A549 (cell line): ENCODE data around the gene PDE8B. TPM values are rescaled to one million over a fixed set of nuclear protein-coding genes. Genes with fewer than 3 reads are reported as not detected.

Source experiments
- ATAC-seq, 2 experiments: fragments of 200-7000 bp in 1 of 2; fragments of >200 bp in 1 of 2; cut with Nextera tagmentation in 1 of 2; cut with Tn5 transposase in 1 of 2; 3 replicates each; pipeline versions ENCODE4 v1.8.0 to v1.9.1; 2018 to 2020; ENCODE audit warnings: mild to moderate bottlenecking in 1 of 2, moderate library complexity in 1 of 2
- CTCF ChIA-PET: fragments of 300-600 bp; sonication (Branson Sonifier 250); formaldehyde crosslinking; extraction: SDS; loops from one replicate; lab custom pipeline; 2021; ENCODE audit warnings: antibody characterized with exemption, inconsistent platforms; lab: Yijun Ruan, JAX
- POLR2A ChIA-PET: fragments of 350-600 bp; formaldehyde crosslinking; extraction: SDS; loops from one replicate; lab custom pipeline; 2021; ENCODE audit warnings: antibody characterized with exemption, inconsistent platforms; lab: Yijun Ruan, JAX
- DNase-seq, 2 experiments: peaks; one replicate each; pipeline versions ENCODE4 v3.0.0 to v3.0.0-alpha.2; 2011 to 2016; ENCODE audit warnings: low read depth in 1 of 2, low spot score in 1 of 2
- FAIRE-seq: peaks from 2 replicates; lab custom pipeline; 2011; peaks lifted over from hg19 to GRCh38; lab: Jason Lieb, UNC
- H3K27ac ChIP-seq, 2 experiments: fragments of >200 bp; sonication (Bioruptor Twin); formaldehyde crosslinking; 3 replicates each; pipeline ENCODE4 v1.5.1; 2016 to 2017
- H3K4me1 ChIP-seq: fragments of >200 bp; sonication (Bioruptor Twin); formaldehyde crosslinking; 3 replicates; pipeline ENCODE4 v1.6.1; 2016
- H3K4me2 ChIP-seq: fragments of >200 bp; sonication (Bioruptor Twin); formaldehyde crosslinking; 3 replicates; pipeline ENCODE4 v1.6.1; 2016
- H3K4me3 ChIP-seq: fragments of >200 bp; sonication (Bioruptor Twin); formaldehyde crosslinking; 3 replicates; pipeline ENCODE4 v1.5.1; 2016
- H3K9me3 ChIP-seq: fragments of >200 bp; sonication (Bioruptor Twin); formaldehyde crosslinking; 3 replicates; pipeline ENCODE4 v1.6.1; 2016
- ATOH8 ChIP-seq: fragments of 250-450 bp; sonication (Bioruptor Pico); IDR thresholded peaks from 2 replicates; pipeline ENCODE4 v1.5.0; 2020; ENCODE audit warnings: low read depth, mild to moderate bottlenecking, moderate library complexity
- BHLHE40 ChIP-seq: IDR thresholded peaks from 2 replicates; pipeline ENCODE4 v1.6.1; 2012; ENCODE audit warnings: low read depth, low read length, inconsistent platforms
- CEBPB ChIP-seq, 2 experiments: fragments of >200 bp in 1 of 2; sonication (Bioruptor Twin) in 1 of 2; formaldehyde crosslinking in 1 of 2; IDR thresholded peaks; 2 replicates each; pipeline ENCODE4 v1.6.1; 2012 to 2016
- CHD4 ChIP-seq: fragments of 200-600 bp; sonication (generic); IDR thresholded peaks from 2 replicates; pipeline ENCODE4 v1.6.1; 2016; ENCODE audit warnings: antibody characterized with exemption, mild to moderate bottlenecking, borderline replicate concordance
- EHF ChIP-seq: fragments of 250-450 bp; sonication (Bioruptor Pico); IDR thresholded peaks from 2 replicates; pipeline ENCODE4 v1.5.0; 2020; ENCODE audit warnings: mild to moderate bottlenecking
- EHMT2 ChIP-seq: fragments of 200-600 bp; sonication (generic); IDR thresholded peaks from 2 replicates; pipeline ENCODE4 v1.6.1; 2016; ENCODE audit warnings: antibody characterized with exemption, low read depth, mild to moderate bottlenecking, moderate library complexity
- ESRRA ChIP-seq: fragments of 150-350 bp; IDR thresholded peaks from 2 replicates; pipeline ENCODE4 v1.6.1; 2014; ENCODE audit warnings: mild to moderate bottlenecking, low read length, borderline replicate concordance
- GATA3 ChIP-seq: IDR thresholded peaks from 2 replicates; pipeline ENCODE4 v1.6.1; 2012; ENCODE audit warnings: borderline replicate concordance
- HDAC2 ChIP-seq: fragments of 200-600 bp; sonication (generic); IDR thresholded peaks from 2 replicates; pipeline ENCODE4 v1.6.1; 2016
- HES2 ChIP-seq: fragments of >200 bp; sonication (Bioruptor Twin); formaldehyde crosslinking; IDR thresholded peaks from 2 replicates; pipeline ENCODE4 v1.6.1; 2016
- HMGXB4 ChIP-seq: fragments of 250-450 bp; sonication (Bioruptor Pico); IDR thresholded peaks from 2 replicates; pipeline ENCODE4 v1.5.0; 2021; ENCODE audit warnings: mild to moderate bottlenecking, moderate library complexity, borderline replicate concordance
- HOXA7 ChIP-seq: fragments of 250-450 bp; sonication (Bioruptor Pico); IDR thresholded peaks from 2 replicates; pipeline ENCODE4 v1.5.0; 2020; ENCODE audit warnings: mild to moderate bottlenecking, moderate library complexity
- HOXB13 ChIP-seq: fragments of 250-450 bp; sonication (Bioruptor Pico); IDR thresholded peaks from 2 replicates; pipeline ENCODE4 v1.5.0; 2020; ENCODE audit warnings: low read depth, mild to moderate bottlenecking, moderate library complexity
- HOXB5 ChIP-seq: fragments of 250-450 bp; sonication (Bioruptor Pico); IDR thresholded peaks from 2 replicates; pipeline ENCODE4 v1.5.0; 2020; ENCODE audit warnings: mild to moderate bottlenecking, moderate library complexity
- JUN ChIP-seq, 2 experiments: fragments of >200 bp; sonication (Bioruptor Twin); formaldehyde crosslinking; IDR thresholded peaks; 2 replicates in 1 of 2; 3 replicates in 1 of 2; pipeline ENCODE4 v1.6.1; 2016 to 2017
- JUNB ChIP-seq: fragments of >200 bp; sonication (Bioruptor Twin); formaldehyde crosslinking; IDR thresholded peaks from 2 replicates; pipeline ENCODE4 v1.6.1; 2016
- KDM1A ChIP-seq: fragments of 200-600 bp; sonication (generic); IDR thresholded peaks from 2 replicates; pipeline ENCODE4 v1.6.1; 2016; ENCODE audit warnings: low read depth, mild to moderate bottlenecking
- KDM5A ChIP-seq: fragments of 200-600 bp; sonication (generic); IDR thresholded peaks from 2 replicates; pipeline ENCODE4 v1.6.1; 2016; ENCODE audit warnings: antibody characterized with exemption, mild to moderate bottlenecking
- MAFK ChIP-seq: fragments of 450-650 bp; IDR thresholded peaks from 2 replicates; pipeline ENCODE4 v1.6.1; 2014; ENCODE audit not compliant: partially characterized antibody
- MAZ ChIP-seq: fragments of 150-350 bp; IDR thresholded peaks from 2 replicates; pipeline ENCODE4 v1.6.1; 2014; ENCODE audit warnings: antibody characterized with exemption, low read depth, low read length, borderline replicate concordance
- MYC ChIP-seq: IDR thresholded peaks from 2 replicates; pipeline ENCODE4 v1.6.1; 2012; ENCODE audit warnings: mild to moderate bottlenecking, inconsistent platforms, low read length, improper control_type of control experiment, borderline replicate concordance
- NFE2L2 ChIP-seq: fragments of 150-350 bp; conservative IDR thresholded peaks from 2 replicates; pipeline ENCODE4 v1.6.1; 2014; ENCODE audit warnings: low read length
- NPAS2 ChIP-seq: fragments of 250-450 bp; sonication (Bioruptor Pico); IDR thresholded peaks from 2 replicates; pipeline ENCODE4 v1.8.0; 2022; ENCODE audit warnings: mild to moderate bottlenecking, moderate library complexity, borderline replicate concordance
- PHF8 ChIP-seq: fragments of 200-600 bp; sonication (generic); IDR thresholded peaks from 2 replicates; pipeline ENCODE4 v1.6.1; 2016; ENCODE audit warnings: low read depth, mild to moderate bottlenecking, antibody characterized with exemption, moderate library complexity, borderline replicate concordance
- POLR2A ChIP-seq: IDR thresholded peaks from 2 replicates; pipeline ENCODE4 v1.6.1; 2012; ENCODE audit warnings: mild to moderate bottlenecking, low read length
- POLR2AphosphoS2 ChIP-seq: conservative IDR thresholded peaks from 2 replicates; pipeline ENCODE4 v1.6.1; 2012; ENCODE audit warnings: low read length, improper control_type of control experiment, inconsistent platforms
- REST ChIP-seq: fragments of 200-600 bp; sonication (generic); IDR thresholded peaks from 2 replicates; pipeline ENCODE4 v1.6.1; 2016; ENCODE audit warnings: antibody characterized with exemption, mild to moderate bottlenecking, moderate library complexity
- RFX5 ChIP-seq: fragments of 450-650 bp; IDR thresholded peaks from 2 replicates; pipeline ENCODE4 v1.7.1; 2014; ENCODE audit warnings: antibody characterized with exemption, mild to moderate bottlenecking, moderate library complexity
- SMC3 ChIP-seq: fragments of >200 bp; sonication (Bioruptor Twin); formaldehyde crosslinking; IDR thresholded peaks from 3 replicates; pipeline ENCODE4 v1.6.1; 2018; ENCODE audit warnings: inconsistent platforms
- SREBF2 ChIP-seq: fragments of 450-650 bp; IDR thresholded peaks from 2 replicates; pipeline ENCODE4 v1.6.1; 2014; ENCODE audit warnings: mild to moderate bottlenecking, moderate library complexity
- ZFP36 ChIP-seq: fragments of 450-650 bp; IDR thresholded peaks from 2 replicates; pipeline ENCODE4 v1.6.1; 2014; ENCODE audit warnings: borderline replicate concordance; ENCODE audit not compliant: partially characterized antibody
- ZNF302 ChIP-seq: fragments of 250-450 bp; sonication (Bioruptor Pico); IDR thresholded peaks from 2 replicates; pipeline ENCODE4 v1.9.0; 2021; ENCODE audit warnings: inconsistent platforms, mild to moderate bottlenecking, moderate library complexity
- WGBS: methylation state at CpG from one replicate; pipeline ENCODE4 v1.1.6; 2017; ENCODE audit errors: missing lambda C conversion rate; 5-methylcytosine and 5-hydroxymethylcytosine counted together
- polyA plus RNA-seq, 4 experiments: library from polyadenylated mRNA; depleted of rRNA in 3 of 4; stranded (reverse); fragments of >200 nt; fragmentation: RNase III in 1 of 4; extraction: RNeasy Plus Mini Kit Qiagen cat#74134 plus additional on column Dnase treatment in 1 of 4; gene quantifications; 2 replicates in 3 of 4; 3 replicates in 1 of 4; pipeline ENCODE4 v1.2.3, GENCODE V29; 2011 to 2017

PDE8B gene
- polyA plus RNA-seq, 2 of the 4 experiments (the other 2 are of a cell fraction) = 2.0 to 4.0 TPM

GRCh38 chr5:77167695-77168121 is 42.8 kb upstream of the PDE8B start (continued):
- TF ChIP-seq NFE2L2 = no peak
- TF ChIP-seq CHD4 = no peak
- no peak for TF ChIP-seq EHMT2
- no peak for TF ChIP-seq HDAC2
- no peak; the same call in 1 of the 2 replicates for TF ChIP-seq MYC
- no peak for TF ChIP-seq RFX5
- no peak for TF ChIP-seq ATOH8
- no peak for TF ChIP-seq ZFP36
- no peak for TF ChIP-seq PHF8
- no peak for TF ChIP-seq KDM5A
- no peak for TF ChIP-seq POLR2AphosphoS2

- no peak for FAIRE-seq
- ChIA-PET CTCF (interaction anchor here (0.7 to 3.3 kb wide), 14 partner anchors 12 to 324 kb away, joined by 3 to 20 read pairs (median 3); partner anchors contain the start of gene WDR41), POLR2A (interaction anchor here (0.8 to 2.0 kb wide), 4 partner anchors 42 to 324 kb away, joined by 3 to 9 read pairs (median 5); partner anchors contain the start of genes PDE8B and WDR41)
- Histone ChIP-seq H3K9me3 (no peaks in the 10 kb centered on the region), H3K4me2 (peak overlapping the region; percentile 81), H3K27ac (peak overlapping the region; percentile 91 to 96), H3K4me3 (peak overlapping the region; percentile 8; the same call in 1 of the 3 replicates), H3K4me1 (peaks cover 57% of the 10 kb centered on the region)
- peak; percentile 50 to 69 for DNase-seq
- ATAC-seq = peak; percentile 83 to 84
- WGBS = 15% methylated on average over 8 of the region's 9 CpGs
- TF ChIP-seq KDM5A = no peak
- no peak for TF ChIP-seq BHLHE40
- TF ChIP-seq HOXB13 = peak; percentile 79; the same call in 1 of the 2 replicates
- TF ChIP-seq SMC3 = no peak
- no peak for TF ChIP-seq CEBPB (IDR thresholded peaks at IDR 0.05)
- no peak for TF ChIP-seq SREBF2
- TF ChIP-seq HMGXB4 (CRISPR knock-in tag) = no peak
- TF ChIP-seq EHF (CRISPR knock-in tag) = peak; percentile 50; the same call in 1 of the 2 replicates
- TF ChIP-seq HOXB5 (CRISPR knock-in tag) = peak; percentile 75; the same call in 1 of the 2 replicates
- no peak for TF ChIP-seq HES2
- TF ChIP-seq POLR2AphosphoS2 = no peak
- TF ChIP-seq GATA3 = no peak
- TF ChIP-seq ESRRA = no peak
- no peak for TF ChIP-seq RFX5
- no peak for TF ChIP-seq NPAS2 (CRISPR knock-in tag)
- no peak for TF ChIP-seq REST
- no peak for TF ChIP-seq POLR2A
- no peak for TF ChIP-seq JUNB
- TF ChIP-seq ATOH8 = peak; percentile 64
- TF ChIP-seq JUN (IDR thresholded peaks at IDR 0.05) = peak in 1 of 2 experiments; percentile 33; a peak in 1 of 5 replicates
- TF ChIP-seq HOXA7 (CRISPR knock-in tag) = no peak; the same call in 1 of the 2 replicates
- TF ChIP-seq MAZ = no peak
- TF ChIP-seq EHMT2 = no peak
- no peak for TF ChIP-seq MAFK
- no peak for TF ChIP-seq MYC
- peak; percentile 25; the same call in 1 of the 2 replicates for TF ChIP-seq ZNF302 (CRISPR knock-in tag)
- TF ChIP-seq HDAC2 = no peak
- no peak for TF ChIP-seq KDM1A
Measured at GRCh38 chr5:77168161-77168878, 42.2 kb upstream of the PDE8B start.
